Ureter (tissue), 1 donor: ENCODE data around the gene ICAM1. TPM values are rescaled to one million over a fixed set of nuclear protein-coding genes. Genes with fewer than 3 reads are reported as not detected.

Source experiments
- DNase-seq: peaks from one replicate; pipeline ENCODE4 v3.0.0-alpha.2; 2020; ENCODE audit warnings: low spot score
- total RNA-seq: library from RNA; stranded (reverse); gene quantifications from one replicate; pipeline ENCODE4 v1.2.4, GENCODE V29; 2023
- donor health status: DM: yes; HTN: yes; CAD: no.

The ICAM1 gene
- total RNA-seq, 1 donor from 2014 or later: 20.4 TPM

DNA sequence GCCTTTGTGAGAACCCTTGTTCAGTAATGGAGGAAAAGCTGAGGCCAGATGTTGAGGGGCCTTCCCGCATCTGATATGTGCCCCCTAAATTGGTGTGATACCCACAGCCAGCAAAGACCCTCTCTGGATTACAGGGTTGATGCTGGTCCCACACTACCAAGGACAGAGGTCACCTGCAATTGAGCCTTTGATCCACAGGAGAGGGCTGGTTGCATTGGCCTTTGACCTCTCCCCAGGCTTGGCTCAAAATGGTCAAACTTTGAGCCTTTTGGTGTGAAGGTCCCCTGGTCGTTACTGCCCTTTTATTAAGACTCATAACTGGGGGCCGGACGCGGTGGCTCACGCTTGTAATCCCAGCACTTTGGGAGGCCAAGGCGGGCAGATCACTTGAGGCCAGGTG lies 27.3 kb upstream of the ICAM1 start:
- DNase-seq: no peak

DNA sequence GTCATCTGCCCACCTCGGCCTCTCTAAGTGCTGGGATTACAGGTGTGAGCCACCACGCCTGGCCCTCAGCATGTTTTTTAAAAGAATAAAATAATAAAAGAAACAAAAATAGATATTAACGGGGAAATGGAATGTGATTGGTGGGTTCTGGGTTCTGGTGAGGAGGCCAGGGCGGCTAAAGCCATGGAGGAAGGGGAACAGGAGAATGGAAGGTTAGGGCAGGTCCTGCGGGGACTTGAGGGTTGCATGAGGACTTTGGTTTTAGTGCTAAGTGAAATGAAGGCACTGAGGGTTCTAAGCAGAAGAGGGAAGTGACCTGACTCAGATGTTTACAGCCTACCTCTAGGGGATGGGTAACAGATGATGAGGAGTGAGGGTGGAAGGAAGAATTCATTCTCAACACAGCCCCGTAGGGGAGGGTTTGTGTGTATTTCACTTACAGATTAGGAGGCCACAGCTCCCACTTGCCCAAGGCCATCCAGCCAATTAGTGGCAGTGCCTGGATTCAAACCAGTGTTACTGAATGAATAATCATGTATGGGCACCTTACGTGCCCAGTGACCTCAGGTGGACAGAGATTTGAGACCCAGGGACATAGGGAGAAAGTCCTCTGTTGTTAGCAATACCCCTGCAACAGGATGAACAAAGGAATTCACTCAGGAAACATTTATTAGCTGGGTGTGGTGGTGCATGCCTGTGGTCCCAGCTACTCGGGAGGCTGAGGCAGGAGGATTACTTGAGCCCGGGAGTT lies 25.6 kb upstream of the ICAM1 start:
- no peak for DNase-seq

- no peak for DNase-seq
These were observed 24.4 kb upstream of the ICAM1 start for GRCh38 chr19:10246511-10246910.

DNA sequence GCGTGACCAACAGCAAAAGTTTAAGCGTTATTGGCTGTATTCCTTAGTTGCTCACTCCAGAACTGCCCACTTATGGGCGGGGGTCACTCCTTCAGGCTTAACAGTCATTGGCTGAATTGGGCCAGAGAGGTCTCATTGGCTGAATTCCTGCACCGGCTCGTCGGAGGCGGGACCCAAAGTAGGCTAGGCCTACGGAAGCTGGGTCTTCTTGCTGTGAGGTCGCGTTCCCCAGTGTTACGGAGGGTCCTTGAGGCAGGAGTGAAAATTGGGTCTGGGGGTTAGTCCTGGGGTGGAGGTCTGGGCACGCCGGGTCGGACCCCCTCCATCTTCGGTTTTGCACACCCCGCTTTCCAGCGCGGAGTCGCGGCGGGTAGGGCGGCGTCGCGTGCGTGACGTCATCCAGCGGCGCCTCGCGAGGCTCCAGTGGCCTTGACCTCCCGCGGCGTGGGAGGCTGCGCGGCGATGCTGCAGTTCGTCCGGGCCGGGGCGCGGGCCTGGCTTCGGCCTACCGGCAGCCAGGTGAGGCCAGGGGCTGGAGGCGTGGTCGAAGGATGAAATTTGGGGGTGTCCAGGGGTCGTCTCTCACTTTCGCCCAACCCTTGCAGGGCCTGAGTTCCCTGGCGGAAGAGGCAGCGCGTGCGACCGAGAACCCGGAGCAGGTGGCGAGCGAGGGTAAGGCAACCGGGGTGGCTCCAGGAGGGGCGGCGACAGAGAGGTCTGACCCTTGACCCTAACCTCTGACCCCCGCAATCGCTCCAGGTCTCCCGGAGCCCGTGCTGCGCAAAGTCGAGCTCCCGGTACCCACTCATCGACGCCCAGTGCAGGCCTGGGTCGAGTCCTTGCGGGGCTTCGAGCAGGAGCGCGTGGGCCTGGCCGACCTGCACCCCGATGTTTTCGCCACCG lies 18.9 kb upstream of the ICAM1 start, which contains the start of gene MRPL4:
MRPL4 (plus strand) TSS at position 423 of the 903 bp plus-strand sequence; CDS start at position 463, 40 bp downstream.
- peak; percentile 97 for DNase-seq

- DNase-seq: no peak
These were observed 18.2 kb upstream of the ICAM1 start for GRCh38 chr19:10252707-10253106.

GRCh38 chr19:10254244-10254643 lies 16.7 kb upstream of the ICAM1 start:
- DNase-seq: no peak

- DNase-seq: no peak
These were observed 15.6 kb upstream of the ICAM1 start for GRCh38 chr19:10255358-10255757.

GRCh38 chr19:10256551-10256950 lies 14.4 kb upstream of the ICAM1 start:
- no peak for DNase-seq

DNA sequence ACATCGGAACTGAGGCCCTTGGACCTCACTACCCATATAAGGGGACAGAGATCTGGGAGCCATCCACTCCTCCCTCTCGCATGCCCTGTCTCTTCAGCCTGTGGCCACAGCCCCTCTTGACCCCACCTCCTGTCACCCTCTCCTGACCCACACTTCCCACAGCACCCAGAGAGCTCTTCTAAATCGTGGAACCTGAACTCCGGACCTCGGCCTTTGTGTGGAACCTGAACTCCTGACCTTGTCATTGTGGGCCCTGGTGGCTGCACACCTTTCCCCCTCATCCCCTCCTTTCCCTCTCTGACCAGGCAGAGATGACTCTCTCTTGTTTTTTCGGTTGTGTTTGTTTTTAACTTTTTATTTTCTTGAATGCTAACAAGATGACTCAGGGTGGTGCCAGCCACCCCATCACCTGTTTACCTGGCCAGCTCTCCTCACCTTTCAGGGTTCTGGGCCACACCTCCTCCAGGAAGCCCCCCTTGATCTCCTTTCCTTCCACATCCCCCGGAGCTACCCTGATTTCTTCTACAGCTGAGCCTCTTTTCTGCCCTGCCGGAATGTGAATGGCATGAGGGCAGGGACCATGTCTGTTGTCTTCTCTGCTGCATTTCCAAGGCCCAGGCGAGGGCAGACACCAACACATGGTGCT lies 13.8 kb upstream of the ICAM1 start:
- DNase-seq: no peak

DNA sequence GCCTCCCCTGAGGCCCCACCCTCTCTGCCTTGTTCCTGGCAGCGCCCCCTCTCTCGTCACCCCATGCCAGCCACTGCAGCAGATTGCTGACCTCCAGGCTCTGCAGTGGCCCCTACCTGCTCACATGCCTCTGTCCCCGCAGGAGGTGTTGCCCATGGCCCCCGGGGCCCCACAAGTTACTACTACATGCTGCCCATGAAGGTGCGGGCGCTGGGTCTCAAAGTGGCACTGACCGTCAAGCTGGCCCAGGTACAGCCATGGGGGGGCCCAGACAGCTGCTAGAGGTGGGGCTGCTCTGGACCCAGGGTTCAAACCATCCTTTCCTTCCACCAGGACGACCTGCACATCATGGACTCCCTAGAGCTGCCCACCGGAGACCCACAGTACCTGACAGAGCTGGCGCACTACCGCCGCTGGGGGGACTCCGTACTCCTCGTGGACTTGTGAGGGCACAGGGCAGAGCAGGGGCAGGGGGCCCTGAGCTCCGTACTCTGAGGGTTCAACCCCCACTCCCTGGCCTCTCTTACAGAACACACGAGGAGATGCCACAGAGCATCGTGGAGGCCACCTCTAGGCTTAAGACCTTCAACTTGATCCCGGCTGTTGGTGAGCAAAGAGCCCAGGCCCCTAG lies 12.7 kb upstream of the ICAM1 start:
- DNase-seq: no peak

DNA sequence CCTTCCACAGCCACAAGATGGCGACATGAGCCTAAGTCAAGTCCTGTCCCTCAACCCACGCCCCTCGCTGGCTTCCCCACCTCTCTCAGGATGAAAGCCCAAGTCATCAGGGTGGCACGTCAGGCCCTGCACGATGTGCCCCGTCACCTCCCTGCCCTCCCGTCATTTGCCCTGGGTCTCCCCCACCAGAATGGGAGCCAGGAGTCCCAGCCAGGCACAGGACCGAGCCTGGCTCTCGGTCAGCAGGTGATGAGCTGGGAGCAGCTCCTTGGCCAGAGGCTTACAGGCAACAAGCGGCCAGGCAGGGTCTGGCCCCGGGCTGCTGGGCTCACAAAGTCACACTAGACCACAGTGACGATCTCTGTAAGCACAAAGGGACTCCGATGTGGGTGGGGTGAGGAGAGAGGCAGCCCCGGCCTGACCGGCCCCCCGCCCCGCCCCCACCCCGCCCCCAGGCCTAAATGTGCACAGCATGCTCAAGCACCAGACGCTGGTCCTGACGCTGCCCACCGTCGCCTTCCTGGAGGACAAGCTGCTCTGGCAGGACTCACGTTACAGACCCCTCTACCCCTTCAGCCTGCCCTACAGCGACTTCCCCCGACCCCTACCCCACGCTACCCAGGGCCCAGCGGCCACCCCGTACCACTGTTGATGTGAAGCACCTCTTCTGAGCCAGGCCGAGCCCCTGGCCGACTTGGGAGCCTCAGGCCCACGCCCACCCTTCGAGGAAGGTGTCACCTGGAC lies 11.6 kb upstream of the ICAM1 start:
- peak; percentile 76 for DNase-seq

DNA sequence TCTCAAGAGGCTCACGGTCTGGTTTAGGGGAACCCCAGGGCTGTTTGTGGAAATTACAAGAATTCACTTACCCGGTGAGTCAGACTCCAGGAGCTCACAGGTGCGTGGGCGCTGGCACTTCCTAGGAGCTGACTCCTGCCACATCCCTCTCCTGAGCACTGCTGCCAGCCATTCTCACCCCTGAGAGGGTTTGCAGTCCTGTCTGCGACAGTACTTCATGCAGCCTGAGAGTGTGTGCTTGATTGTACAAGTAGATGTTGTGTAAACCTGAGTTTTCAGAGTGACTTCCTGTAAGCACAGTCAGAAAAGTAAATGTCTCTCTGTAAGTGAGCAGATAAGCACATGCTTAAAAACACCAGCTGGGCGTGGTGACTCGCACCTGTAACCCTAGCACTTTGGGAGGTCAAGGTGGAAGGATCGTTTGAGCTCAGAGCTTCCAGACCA lies 10.8 kb upstream of the ICAM1 start:
- DNase-seq: no peak

GRCh38 chr19:10262771-10263170 lies 8.1 kb upstream of the ICAM1 start:
- DNase-seq: no peak

DNA sequence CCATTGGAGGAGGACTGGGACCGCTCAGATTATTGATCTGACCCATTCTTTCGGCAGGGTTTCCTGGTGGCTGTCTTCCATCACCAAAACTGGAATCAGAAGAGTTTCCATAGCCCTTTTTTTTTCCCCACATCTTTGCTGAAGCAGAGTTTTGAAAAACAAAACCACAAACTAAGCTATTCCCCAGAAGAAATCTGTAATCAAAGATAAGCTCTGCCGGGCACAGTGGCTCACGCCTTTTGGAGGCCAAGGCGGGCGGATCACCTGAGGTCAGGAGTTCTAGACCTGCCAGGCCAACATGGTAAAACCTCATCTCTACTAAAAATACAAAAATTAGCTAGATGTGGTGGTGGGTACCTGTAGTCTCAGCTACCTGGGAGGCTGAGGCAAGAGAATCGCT lies 4.2 kb upstream of the ICAM1 start:
- DNase-seq: no peak

DNA sequence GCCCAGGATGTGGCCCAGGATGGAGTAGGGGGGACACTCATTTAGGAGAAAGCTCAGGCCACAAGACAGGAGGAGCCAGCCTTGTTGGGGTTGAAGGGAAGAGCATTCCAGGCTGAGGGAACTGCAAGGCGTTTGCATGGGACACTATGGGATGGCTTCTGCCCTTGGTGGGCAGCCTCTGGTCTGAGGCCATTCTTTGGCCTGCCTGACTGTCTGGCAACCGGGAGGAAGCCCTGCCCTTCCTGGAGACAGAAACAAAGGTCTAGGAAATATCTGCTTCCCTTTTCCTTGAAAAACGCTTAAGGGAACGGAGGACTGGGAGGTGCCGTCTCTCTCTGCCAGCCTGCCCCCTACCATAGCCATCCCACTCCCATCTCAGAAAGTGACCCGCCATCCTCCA lies 2.8 kb upstream of the ICAM1 start:
- DNase-seq: no peak

DNA sequence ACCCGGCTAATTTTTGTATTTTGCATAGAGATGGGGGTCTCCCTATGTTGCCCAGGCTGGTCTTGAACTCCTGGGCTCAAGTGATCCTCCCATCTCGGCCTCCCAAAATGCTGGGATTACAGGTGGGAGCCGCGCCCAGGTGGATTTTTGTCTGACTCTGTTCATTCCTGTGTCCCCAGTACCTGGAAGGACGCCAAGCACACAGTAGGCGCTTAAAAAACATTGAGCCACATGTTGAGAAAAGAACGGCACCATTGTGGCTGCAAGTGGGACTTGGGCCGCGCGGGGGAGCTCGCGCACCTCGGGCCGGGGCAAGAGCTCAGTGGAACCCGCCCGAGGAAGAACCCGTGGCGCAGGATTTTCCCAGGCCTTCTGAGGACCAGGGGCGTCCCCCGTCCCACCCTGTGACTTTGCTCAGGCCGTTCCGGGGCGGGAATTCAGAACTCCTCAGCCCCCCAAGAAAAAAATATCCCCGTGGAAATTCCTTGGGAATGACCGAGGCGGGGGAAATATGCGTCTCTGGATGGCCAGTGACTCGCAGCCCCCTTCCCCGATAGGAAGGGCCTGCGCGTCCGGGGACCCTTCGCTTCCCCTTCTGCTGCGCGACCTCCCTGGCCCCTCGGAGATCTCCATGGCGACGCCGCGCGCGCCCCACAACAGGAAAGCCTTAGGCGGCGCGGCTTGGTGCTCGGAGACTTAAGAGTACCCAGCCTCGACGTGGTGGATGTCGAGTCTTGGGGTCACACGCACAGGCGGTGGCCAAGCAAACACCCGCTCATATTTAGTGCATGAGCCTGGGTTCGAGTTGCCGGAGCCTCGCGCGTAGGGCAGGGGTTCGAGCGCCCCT lies 1.4 kb upstream of the ICAM1 start:
- peak; percentile 90 for DNase-seq

GRCh38 chr19:10270180-10270615 lies 722 bp upstream of the ICAM1 start:
- DNase-seq: peak; percentile 75

- DNase-seq: no peak
These were observed 695 bp downstream of the ICAM1 start for GRCh38 chr19:10271543-10272086.

DNA sequence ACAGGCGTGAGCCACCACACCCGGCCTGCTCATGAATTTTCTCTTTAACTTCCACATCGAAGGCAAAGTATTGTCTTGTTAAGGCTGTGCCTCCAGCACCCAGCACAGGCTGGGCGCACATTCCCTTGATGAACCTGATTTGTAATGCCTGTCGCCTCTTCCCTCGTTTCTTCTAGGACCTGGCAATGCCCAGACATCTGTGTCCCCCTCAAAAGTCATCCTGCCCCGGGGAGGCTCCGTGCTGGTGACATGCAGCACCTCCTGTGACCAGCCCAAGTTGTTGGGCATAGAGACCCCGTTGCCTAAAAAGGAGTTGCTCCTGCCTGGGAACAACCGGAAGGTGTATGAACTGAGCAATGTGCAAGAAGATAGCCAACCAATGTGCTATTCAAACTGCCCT lies 3.7 kb downstream of the ICAM1 start:
- DNase-seq: no peak
